ENCODE measurements around the gene SEMA6B.

SEMA6B gene

GRCh38 chr19:4559569-4559968 is at the start of gene SEMA6B:
Gene SEMA6B (minus strand): TSS chr19:4559684. CDS start chr19:4558457, 1,227 bp downstream.
- Histone ChIP-seq H3K36me3 (ENCODE audit: control insufficient read depth, insufficient read depth, low read length, severe bottlenecking) (no peaks in the 10 kb centered on the region), H3K9me3 (ENCODE audit: control insufficient read depth, low read length) (no peaks in the 10 kb centered on the region), H3K9ac (ENCODE audit: low read length) (no peak within 1 kb of the TSS), H3K4me3 (ENCODE audit: low read length) (no peak within 1 kb of the TSS), H3K27me3 (replicated peaks; ENCODE audit: control insufficient read depth, insufficient read depth, low read length) (peaks cover 26% of the 10 kb centered on the region), H3K4me1 (ENCODE audit: control insufficient read depth, insufficient read depth, low read length) (no peaks in the 10 kb centered on the region)
- DNase-seq (ENCODE audit: low read depth): no peak

DNA sequence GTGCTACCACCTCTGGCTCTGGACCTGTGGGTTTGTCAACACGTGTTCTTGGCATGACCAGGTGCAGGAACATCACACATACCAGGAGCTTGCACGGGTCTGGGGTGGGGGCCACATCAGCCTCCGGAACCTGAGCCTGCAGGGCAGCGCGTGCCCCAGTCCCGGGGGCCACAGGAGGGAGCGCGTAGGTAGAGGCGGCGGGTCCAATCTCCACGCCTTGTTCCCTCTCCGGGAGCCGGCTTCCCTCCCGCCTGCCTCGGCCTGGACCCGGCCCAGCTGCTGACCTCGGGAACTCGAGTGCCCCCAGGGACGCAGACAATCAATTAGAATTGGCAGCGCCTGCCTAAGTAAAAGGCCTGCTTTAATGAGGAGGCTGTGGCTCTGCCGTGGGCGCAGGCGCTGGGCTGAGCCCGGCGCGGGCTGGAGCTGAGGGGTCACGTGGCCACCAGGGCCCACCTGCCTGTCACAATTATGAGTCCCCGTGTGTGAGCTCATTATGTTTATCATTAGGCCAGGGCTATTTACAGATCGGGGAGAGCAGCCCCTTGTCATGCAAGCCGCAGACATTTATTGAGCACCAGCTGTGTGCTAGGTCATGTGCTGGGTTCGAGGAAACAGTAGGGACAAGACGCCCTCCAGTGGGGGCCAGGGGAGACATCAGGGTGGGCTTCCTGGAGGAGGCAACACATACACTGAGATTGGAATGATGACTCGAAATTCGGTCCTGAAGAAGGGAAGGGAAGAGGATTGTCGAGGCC is 47.6 kb upstream of the SEMA6B start:
- H3K4me1 ChIP-seq (ENCODE audit: control insufficient read depth, insufficient read depth, low read length): peaks cover 6% of the 10 kb centered on the region
- peaks cover 53% of the 10 kb centered on the region for H3K27me3 ChIP-seq (replicated peaks; ENCODE audit: control insufficient read depth, insufficient read depth, low read length)
- H3K9me3 ChIP-seq (ENCODE audit: control insufficient read depth, low read length): peaks cover 4% of the 10 kb centered on the region
- H3K9ac ChIP-seq (ENCODE audit: low read length): no peak overlapping the region
- no peak overlapping the region for H3K4me3 ChIP-seq (ENCODE audit: low read length)
- H3K36me3 ChIP-seq (ENCODE audit: control insufficient read depth, insufficient read depth, low read length, severe bottlenecking): no peaks in the 10 kb centered on the region
- DNase-seq (ENCODE audit: low read depth): peak; percentile 22

DNA sequence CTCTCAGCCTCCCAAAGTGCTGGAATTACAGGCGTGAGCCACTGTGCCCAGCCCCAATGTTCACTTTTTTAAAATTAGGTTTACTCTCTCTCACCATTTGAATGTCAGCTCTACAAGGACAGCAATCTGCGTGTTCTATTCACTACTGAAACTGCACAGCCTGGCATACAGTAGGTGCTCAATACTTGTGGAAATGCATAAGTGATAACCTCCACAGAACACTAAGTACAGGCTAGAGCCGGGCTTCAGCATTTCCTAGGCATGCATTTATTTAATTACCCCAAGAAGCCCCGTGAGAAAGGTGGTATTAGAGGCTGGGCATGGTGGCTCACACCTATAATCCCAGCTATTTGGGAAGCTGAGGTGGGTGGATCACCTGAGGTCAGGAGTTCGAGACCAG is 46.7 kb upstream of the SEMA6B start:
- no peak for DNase-seq (ENCODE audit: low read depth)

DNA sequence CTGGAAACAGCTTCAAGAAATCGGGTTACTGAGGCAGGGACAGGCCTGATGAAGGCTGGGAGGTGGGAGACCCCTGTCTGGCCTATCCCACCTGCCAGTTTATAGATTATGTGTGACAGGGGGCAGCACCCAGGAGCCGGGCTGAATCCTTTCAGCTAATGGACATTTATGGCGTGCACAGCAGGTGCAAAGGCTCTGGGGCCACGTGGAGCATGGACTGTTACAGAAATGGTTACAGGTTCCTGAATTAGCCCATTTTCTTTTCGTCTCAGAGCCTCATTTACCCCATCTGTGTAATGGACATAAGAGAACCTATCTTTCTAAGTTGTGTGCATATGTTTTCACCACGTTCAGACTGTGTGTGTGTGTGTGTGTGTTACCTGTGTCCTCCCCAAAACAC is 45.4 kb upstream of the SEMA6B start:
- peaks cover 57% of the 10 kb centered on the region for H3K27me3 ChIP-seq (replicated peaks; ENCODE audit: control insufficient read depth, insufficient read depth, low read length)

More for the DNA sequence above, 46.7 kb upstream of the SEMA6B start:
- H3K4me3 ChIP-seq (ENCODE audit: low read length): no peak overlapping the region
- peaks cover 6% of the 10 kb centered on the region for H3K4me1 ChIP-seq (ENCODE audit: control insufficient read depth, insufficient read depth, low read length)
- no peaks in the 10 kb centered on the region for H3K36me3 ChIP-seq (ENCODE audit: control insufficient read depth, insufficient read depth, low read length, severe bottlenecking)
- H3K9ac ChIP-seq (ENCODE audit: low read length): no peak overlapping the region
- H3K27me3 ChIP-seq (replicated peaks; ENCODE audit: control insufficient read depth, insufficient read depth, low read length): peaks cover 56% of the 10 kb centered on the region
- peaks cover 4% of the 10 kb centered on the region for H3K9me3 ChIP-seq (ENCODE audit: control insufficient read depth, low read length)

GRCh38 chr19:4602915-4603314 is 43.4 kb upstream of the SEMA6B start:
- Histone ChIP-seq H3K9ac (ENCODE audit: low read length) (no peak overlapping the region), H3K36me3 (ENCODE audit: control insufficient read depth, insufficient read depth, low read length, severe bottlenecking) (no peaks in the 10 kb centered on the region), H3K9me3 (ENCODE audit: control insufficient read depth, low read length) (peaks cover 4% of the 10 kb centered on the region), H3K4me1 (ENCODE audit: control insufficient read depth, insufficient read depth, low read length) (no peaks in the 10 kb centered on the region), H3K27me3 (replicated peaks; ENCODE audit: control insufficient read depth, insufficient read depth, low read length) (peaks cover 66% of the 10 kb centered on the region), H3K4me3 (ENCODE audit: low read length) (no peak overlapping the region)
- DNase-seq (ENCODE audit: low read depth): no peak

More for the DNA sequence above, 45.4 kb upstream of the SEMA6B start:
- Histone ChIP-seq H3K9ac (ENCODE audit: low read length) (no peak overlapping the region), H3K36me3 (ENCODE audit: control insufficient read depth, insufficient read depth, low read length, severe bottlenecking) (no peaks in the 10 kb centered on the region), H3K4me3 (ENCODE audit: low read length) (no peak overlapping the region), H3K4me1 (ENCODE audit: control insufficient read depth, insufficient read depth, low read length) (peaks cover 4% of the 10 kb centered on the region), H3K9me3 (ENCODE audit: control insufficient read depth, low read length) (peaks cover 4% of the 10 kb centered on the region)
- no peak for DNase-seq (ENCODE audit: low read depth)

- Histone ChIP-seq H3K9me3 (ENCODE audit: control insufficient read depth, low read length) (peaks cover 4% of the 10 kb centered on the region), H3K9ac (ENCODE audit: low read length) (no peak overlapping the region), H3K36me3 (ENCODE audit: control insufficient read depth, insufficient read depth, low read length, severe bottlenecking) (no peaks in the 10 kb centered on the region), H3K4me3 (ENCODE audit: low read length) (no peak overlapping the region), H3K4me1 (ENCODE audit: control insufficient read depth, insufficient read depth, low read length) (no peaks in the 10 kb centered on the region), H3K27me3 (replicated peaks; ENCODE audit: control insufficient read depth, insufficient read depth, low read length) (peaks cover 67% of the 10 kb centered on the region)
- DNase-seq (ENCODE audit: low read depth): no peak
Observed at GRCh38 chr19:4602173-4602788, 42.8 kb upstream of the SEMA6B start.

DNA sequence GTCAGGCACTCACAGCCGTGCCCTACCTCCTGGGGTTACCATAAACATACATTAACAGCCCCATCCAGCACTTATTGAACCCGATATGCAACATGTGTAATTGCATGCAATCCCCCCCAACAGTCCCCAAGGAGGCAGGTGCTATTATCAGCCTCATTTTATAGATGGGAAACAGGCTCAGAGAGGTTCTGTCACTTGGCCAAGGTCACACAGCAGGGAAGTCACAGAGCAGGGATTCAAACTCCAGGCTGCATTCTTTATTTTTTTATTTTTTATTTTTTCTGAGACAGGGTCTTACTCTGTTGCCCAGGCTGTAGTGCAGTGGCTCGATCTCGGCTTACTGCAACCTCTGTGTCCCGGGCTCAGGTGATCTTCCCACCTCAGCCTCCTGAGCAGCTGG is 41.4 kb upstream of the SEMA6B start:
- peaks cover 4% of the 10 kb centered on the region for H3K9me3 ChIP-seq (ENCODE audit: control insufficient read depth, low read length)
- H3K36me3 ChIP-seq (ENCODE audit: control insufficient read depth, insufficient read depth, low read length, severe bottlenecking): no peaks in the 10 kb centered on the region
- no peak for DNase-seq (ENCODE audit: low read depth)

GRCh38 chr19:4600082-4600481 is 40.6 kb upstream of the SEMA6B start:
- Histone ChIP-seq H3K36me3 (ENCODE audit: control insufficient read depth, insufficient read depth, low read length, severe bottlenecking) (no peaks in the 10 kb centered on the region), H3K4me3 (ENCODE audit: low read length) (no peak overlapping the region), H3K4me1 (ENCODE audit: control insufficient read depth, insufficient read depth, low read length) (no peaks in the 10 kb centered on the region), H3K27me3 (replicated peaks; ENCODE audit: control insufficient read depth, insufficient read depth, low read length) (peaks cover 62% of the 10 kb centered on the region), H3K9ac (ENCODE audit: low read length) (no peak overlapping the region), H3K9me3 (ENCODE audit: control insufficient read depth, low read length) (peaks cover 4% of the 10 kb centered on the region)
- no peak for DNase-seq (ENCODE audit: low read depth)

More for the DNA sequence above, 41.4 kb upstream of the SEMA6B start:
- Histone ChIP-seq H3K4me1 (ENCODE audit: control insufficient read depth, insufficient read depth, low read length) (no peaks in the 10 kb centered on the region), H3K27me3 (replicated peaks; ENCODE audit: control insufficient read depth, insufficient read depth, low read length) (peaks cover 62% of the 10 kb centered on the region), H3K9ac (ENCODE audit: low read length) (no peak overlapping the region), H3K4me3 (ENCODE audit: low read length) (no peak overlapping the region)

- Histone ChIP-seq H3K27me3 (replicated peaks; ENCODE audit: control insufficient read depth, insufficient read depth, low read length) (peaks cover 54% of the 10 kb centered on the region), H3K9me3 (ENCODE audit: control insufficient read depth, low read length) (peaks cover 4% of the 10 kb centered on the region), H3K4me3 (ENCODE audit: low read length) (no peak overlapping the region), H3K9ac (ENCODE audit: low read length) (no peak overlapping the region), H3K36me3 (ENCODE audit: control insufficient read depth, insufficient read depth, low read length, severe bottlenecking) (no peaks in the 10 kb centered on the region), H3K4me1 (ENCODE audit: control insufficient read depth, insufficient read depth, low read length) (no peaks in the 10 kb centered on the region)
- no peak for DNase-seq (ENCODE audit: low read depth)
Observed at GRCh38 chr19:4598712-4599111, 39.2 kb upstream of the SEMA6B start.

DNA sequence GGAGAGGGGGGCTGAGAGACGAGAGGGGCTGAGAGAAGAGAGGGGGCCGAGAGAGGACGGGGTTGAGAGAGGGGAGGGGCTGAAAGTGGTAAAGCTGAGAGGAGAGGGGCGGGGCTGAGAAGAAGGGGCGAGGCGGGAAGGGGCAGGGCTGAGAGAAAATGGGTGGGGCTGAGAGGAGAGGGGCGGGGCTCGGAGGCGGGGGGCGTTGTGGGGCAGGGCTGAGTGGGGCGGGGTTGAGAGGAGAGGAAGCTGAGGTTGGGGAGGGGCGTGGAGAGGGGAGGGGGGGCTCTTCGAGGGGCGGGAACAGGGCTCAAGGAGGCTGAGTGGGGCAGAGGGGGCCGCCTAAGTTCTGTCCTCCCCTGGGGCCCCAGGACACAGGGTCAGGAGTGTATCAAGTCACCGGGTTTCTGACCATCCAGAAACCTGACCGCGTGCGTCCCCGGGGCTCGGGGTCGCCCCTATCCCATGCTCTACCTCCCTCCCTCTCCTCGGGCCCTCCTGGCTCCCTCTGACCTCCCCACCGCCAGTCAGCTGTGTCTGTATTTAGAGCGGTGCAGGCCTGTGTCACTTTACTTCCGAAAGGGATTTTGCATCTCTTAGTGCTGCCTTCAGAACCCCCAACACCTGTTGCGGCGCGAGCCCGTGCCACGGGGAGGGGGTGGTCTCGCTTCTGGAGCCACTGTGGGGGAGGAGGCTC is 38.6 kb upstream of the SEMA6B start:
- H3K27me3 ChIP-seq (replicated peaks; ENCODE audit: control insufficient read depth, insufficient read depth, low read length): peaks cover 50% of the 10 kb centered on the region
- no peak overlapping the region for H3K4me3 ChIP-seq (ENCODE audit: low read length)
- peak; percentile 53 for DNase-seq (ENCODE audit: low read depth)
- H3K36me3 ChIP-seq (ENCODE audit: control insufficient read depth, insufficient read depth, low read length, severe bottlenecking): no peaks in the 10 kb centered on the region
- peaks cover 4% of the 10 kb centered on the region for H3K9me3 ChIP-seq (ENCODE audit: control insufficient read depth, low read length)
- no peaks in the 10 kb centered on the region for H3K4me1 ChIP-seq (ENCODE audit: control insufficient read depth, insufficient read depth, low read length)
- H3K9ac ChIP-seq (ENCODE audit: low read length): no peak overlapping the region

DNA sequence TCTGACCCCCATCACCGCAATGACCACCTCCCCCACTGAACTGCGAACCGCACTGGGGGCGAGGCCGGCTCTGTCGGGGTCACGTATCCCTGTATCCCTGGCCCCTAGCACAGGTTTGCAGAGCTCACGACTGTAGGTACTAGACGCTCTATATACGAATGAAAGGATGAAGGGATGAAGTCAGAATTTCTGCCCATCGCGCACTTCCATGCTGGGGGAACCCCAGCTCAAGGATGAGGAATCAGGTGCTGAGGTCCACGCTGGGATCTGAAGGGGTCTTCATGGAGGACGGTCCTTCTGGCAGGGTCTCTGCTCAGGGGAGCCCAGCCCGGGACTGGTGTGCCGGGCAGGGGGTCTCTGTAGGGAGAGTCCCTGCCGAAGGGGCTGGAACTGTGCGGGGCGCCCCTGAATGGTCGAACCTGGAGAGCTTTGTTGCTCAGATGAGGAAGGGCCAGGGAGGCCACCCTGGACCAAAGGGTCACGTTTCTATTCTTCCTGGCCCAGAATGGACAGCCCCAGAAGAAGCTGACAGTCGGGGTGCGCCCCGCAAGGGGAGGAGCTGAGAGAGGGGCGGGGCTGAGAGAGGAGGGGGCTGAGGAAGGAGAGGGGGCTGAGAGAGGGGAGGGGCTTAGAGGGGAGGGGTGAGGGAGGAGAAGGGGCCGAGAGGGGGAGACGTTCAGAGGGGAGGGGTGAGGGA is 37.9 kb upstream of the SEMA6B start:
- peaks cover 47% of the 10 kb centered on the region for H3K27me3 ChIP-seq (replicated peaks; ENCODE audit: control insufficient read depth, insufficient read depth, low read length)
- no peak overlapping the region for H3K9ac ChIP-seq (ENCODE audit: low read length)
- H3K36me3 ChIP-seq (ENCODE audit: control insufficient read depth, insufficient read depth, low read length, severe bottlenecking): no peaks in the 10 kb centered on the region
- no peak overlapping the region for H3K4me3 ChIP-seq (ENCODE audit: low read length)
- no peaks in the 10 kb centered on the region for H3K4me1 ChIP-seq (ENCODE audit: control insufficient read depth, insufficient read depth, low read length)
- DNase-seq (ENCODE audit: low read depth): no peak
- H3K9me3 ChIP-seq (ENCODE audit: control insufficient read depth, low read length): no peaks in the 10 kb centered on the region
